Activated CD8-positive, alpha-beta memory T cell treated with anti-CD3 and anti-CD28 coated beads, Interleukin-2, amount 50 U/mL, for 1 hour (primary cell): ENCODE results near the gene SSH2.
"Not testable (repeated sequence)": the region's sequence is repeated elsewhere in the genome, so short reads cannot be mapped to it uniquely, and the experiment has no call there.

Experiments used
- DNase-seq: peaks from one replicate; pipeline ENCODE4 v3.0.0-alpha.2; 2020; ENCODE audit errors: extremely low read depth

SSH2 gene

DNA sequence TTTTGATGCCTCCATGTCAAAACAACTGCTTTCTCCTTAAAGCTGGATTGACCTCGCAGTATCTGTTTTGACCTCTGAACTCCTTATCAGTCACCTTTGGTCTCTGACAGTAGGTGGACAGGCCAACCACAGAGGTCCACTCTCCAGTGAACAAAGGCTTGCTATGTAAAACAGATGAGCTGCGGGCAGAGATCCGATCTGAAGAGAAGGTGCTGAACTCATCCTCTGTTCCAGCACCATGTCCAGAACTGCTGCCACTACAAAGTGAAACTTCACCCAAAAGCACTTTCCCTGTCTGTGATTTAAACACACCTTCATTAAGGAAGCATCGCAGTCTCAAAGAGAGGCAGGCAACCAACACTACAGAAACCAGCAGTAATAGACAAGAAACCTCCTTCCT lies 190.0 kb downstream of the SSH2 start:
- DNase-seq: no peak

DNA sequence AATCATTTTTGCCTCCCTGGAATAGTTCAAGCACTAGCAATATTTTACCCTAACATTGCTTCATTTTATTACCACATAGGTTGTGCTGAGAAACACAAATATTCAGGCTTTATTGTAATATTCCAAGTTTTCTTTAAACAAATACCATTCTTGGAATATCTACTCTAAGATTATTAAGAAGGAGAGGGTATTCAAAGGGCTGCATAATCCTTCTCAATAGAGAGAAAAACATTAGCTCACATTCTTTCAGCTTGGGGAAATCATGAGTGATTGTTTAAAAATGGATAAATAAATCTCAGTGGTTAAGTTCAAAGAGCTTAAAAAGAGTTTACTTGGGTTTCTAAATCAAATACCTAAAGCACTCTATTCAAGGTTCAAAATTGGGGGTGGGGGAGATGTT lies 195.4 kb downstream of the SSH2 start:
- no peak for DNase-seq

DNA sequence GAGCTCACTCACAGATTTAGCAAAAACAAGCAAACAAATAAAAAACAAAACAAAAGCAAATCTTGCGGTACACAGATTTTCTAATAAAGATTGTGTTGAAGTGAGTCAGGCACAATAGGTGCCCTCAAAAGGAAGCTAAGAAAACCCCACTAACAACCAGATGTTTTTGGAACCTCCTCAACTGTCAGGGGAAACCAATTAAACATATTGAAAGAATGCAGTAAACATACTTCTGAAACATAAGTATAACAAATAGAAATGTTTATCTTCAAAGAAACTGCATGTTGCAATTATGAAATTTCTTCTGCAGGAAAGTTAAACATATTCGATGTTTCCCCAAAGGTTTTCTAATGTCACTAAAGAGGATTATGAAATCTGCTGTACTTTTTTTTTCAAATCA lies 196.9 kb downstream of the SSH2 start:
- DNase-seq: no peak

DNA sequence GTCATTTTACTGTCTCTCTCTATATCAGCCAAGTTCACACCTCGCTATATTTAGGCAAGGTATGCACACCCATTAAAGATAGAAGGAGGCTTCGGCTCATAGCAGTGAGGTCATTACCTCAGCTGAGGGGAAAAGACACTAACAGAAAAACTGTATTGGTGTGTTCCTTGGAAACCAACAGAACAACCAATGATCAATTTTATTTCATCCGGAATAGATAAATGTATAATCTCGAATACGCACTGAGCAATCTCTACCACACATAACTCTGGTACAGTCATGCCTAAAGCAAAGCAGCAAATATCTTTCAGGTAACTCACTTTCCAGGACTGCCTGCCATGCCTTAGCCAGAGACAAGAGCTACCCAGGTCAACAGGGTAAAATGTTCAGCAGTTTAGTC lies 197.4 kb downstream of the SSH2 start:
- DNase-seq: no peak

DNA sequence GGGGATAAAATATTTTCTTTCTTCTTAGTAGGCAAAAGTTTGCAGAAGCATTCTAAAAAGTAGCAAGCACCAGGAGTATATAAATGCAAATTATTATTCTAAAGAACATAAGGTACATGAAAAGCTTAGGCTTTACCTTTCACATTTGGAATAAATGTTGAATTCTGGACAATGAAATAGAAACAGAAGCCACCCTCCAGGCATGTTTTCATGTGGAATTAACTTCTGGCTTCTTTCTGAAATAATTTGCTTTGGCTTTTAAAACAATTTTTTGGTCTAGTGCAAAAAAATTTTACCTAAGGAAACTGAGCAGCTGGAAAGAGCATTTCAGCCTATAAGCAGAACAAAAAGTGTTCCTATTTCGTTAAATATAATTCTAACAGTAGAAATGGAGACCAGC lies 197.8 kb downstream of the SSH2 start:
- DNase-seq: no peak

GRCh38 chr17:29731589-29731929 lies 198.5 kb downstream of the SSH2 start:
- DNase-seq: no peak

GRCh38 chr17:29728490-29728889 lies 201.5 kb downstream of the SSH2 start:
- no peak for DNase-seq

GRCh38 chr17:29726715-29727252 lies 203.2 kb downstream of the SSH2 start:
- no peak for DNase-seq

DNA sequence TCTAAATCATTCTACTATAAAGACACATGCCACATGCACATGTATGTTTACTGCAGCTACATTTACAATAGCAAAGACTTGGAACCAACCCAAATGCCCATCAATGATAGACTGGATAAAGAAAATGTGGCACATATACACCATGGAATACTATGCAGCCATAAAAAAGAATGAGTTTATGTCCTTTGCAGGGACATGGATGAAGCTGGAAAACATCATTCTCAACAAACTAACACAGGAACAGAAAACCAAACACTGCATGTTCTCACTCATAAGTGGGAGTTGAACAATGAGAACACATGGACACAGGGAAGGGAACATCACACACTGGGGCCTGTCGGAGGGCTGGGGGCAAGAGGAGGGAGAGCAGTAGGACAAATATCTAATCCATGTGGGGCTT lies 204.6 kb downstream of the SSH2 start:
- not testable (repeated sequence) for DNase-seq

DNA sequence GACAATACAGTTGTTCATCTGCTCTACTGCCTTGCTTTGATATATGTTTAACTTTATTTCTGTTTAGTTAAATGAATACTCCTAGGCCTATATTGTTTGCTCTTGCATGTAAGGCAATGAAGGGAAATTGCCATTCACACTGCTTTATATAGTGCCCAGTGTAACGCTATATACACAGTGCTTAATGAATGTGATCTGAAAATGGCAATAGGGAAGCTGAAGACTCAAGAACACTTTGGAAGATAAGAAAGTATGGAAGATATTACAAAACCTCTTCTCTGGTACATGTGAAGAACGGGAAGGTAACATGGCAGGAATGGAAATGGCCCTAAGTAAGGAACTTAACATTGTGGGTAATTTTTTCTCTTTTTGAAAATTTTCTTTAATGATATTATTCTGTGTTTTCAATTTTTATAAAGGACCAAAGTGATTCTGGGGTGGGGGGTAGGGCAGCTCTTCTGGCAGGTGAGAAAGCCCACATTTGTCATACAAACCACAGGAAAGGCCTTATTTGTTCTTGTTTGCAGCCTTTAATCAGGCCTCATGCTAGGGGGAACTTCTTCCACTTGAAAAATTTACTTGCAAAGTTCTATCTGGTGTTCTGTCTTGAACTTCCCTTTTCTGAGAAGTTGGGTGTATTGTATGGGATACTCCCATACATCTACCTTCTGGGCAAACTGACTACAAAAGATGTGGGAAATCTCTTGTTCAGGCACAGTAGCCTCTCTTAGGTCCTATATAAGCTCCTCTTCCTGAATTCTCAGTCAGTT lies 206.6 kb downstream of the SSH2 start:
- no peak for DNase-seq

DNA sequence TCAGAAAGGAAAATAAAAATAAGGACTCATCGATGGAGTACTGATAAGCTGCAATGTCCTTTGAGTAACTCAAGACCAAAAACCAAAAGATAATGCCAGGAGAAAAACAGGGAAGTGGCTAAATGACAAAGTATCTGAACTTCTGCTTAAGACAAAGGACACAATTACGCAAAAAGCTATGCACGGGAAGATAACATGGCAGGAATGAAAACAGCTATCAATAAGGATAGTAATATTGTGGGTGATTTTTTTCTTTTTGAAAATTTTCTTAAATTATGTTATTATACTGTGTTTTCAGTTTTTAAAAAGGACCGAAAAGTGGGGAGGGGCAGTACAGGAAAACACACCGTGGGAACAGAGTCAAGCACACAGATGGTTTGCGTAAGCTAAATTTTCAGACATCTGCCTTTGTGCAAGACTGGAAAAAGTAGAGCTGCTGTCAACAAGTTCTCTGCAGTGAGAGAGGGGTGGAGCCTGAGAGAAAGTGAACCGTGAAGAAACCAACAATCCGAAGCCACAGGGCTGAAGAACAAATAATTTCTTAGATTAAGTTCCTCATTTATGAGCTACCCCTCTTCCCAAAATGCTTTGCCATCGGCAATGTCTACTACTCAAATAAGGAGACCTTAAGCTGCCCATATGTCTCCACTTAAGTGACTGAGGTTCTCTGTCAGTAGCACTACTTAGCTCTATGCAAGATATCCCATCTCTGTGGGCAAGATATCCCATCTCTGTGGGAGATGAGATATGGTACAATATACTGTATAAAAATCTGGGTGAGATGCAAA lies 207.4 kb downstream of the SSH2 start:
- DNase-seq: peak; percentile 38

GRCh38 chr17:29720551-29720950 lies 209.5 kb downstream of the SSH2 start:
- DNase-seq: no peak

DNA sequence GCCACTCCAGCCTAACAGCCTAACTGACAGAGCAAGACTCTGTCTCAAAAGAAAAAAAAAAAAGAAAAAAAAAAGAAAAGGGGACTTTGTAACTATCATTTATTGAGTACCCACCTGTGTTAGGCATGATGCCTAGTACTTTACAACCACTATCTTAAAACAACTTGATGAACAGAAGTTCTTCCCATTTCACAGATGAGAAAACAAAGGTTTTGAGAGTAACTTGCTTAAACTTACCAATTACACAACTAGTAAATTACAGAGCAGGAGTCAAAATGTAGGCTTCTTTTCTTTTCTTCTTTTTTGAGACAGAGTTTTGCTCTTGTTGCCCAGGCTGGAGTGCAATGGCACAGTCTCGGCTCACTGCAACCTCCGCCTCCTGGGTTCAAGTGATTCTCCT lies 210.6 kb downstream of the SSH2 start:
- DNase-seq: no peak

GRCh38 chr17:29718446-29719039 lies 211.5 kb downstream of the SSH2 start:
- DNase-seq: no peak

GRCh38 chr17:29717817-29718216 lies 212.2 kb downstream of the SSH2 start:
- no peak for DNase-seq

GRCh38 chr17:29716566-29716965 lies 213.5 kb downstream of the SSH2 start:
- DNase-seq: no peak

- no peak for DNase-seq
Measured at GRCh38 chr17:29715680-29716079, 214.3 kb downstream of the SSH2 start.

DNA sequence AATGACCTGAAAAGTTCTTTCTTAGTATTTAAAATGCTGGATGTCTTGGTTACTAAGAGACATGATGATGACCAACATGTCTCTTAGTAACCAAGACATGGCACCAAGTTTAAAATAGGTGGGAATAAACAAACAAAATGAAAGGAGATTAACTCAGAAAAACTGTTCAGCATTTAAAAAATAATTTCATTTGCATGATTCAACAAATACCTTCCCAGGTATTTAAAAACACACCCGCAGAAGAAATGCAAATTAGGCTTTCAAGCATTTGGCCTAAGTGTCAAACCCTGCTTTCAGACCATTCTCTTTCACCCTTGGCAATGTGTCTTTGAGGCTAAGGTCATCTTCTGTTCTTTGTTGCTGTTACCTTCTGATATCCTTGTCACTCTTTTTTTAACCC lies 215.9 kb downstream of the SSH2 start:
- DNase-seq: no peak

DNA sequence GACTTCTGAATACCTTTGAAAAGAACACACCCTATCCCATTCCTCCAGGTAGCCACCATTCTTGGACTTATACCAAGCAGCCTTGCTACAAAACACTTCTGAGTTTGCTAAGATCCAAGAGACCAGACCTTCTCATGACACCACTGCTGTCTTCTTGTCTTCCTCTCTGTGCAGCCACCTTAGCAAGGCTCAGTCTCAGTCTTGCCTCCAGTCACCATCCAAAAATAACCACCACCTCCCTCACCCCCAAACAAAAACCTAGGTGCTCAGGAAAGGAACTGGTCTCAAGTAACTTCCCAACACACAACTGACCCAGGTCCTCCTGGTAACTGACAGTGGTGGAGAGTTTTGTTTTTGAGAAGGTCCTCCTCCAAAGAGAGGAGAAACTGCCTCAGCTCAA lies 216.4 kb downstream of the SSH2 start:
- no peak for DNase-seq

DNA sequence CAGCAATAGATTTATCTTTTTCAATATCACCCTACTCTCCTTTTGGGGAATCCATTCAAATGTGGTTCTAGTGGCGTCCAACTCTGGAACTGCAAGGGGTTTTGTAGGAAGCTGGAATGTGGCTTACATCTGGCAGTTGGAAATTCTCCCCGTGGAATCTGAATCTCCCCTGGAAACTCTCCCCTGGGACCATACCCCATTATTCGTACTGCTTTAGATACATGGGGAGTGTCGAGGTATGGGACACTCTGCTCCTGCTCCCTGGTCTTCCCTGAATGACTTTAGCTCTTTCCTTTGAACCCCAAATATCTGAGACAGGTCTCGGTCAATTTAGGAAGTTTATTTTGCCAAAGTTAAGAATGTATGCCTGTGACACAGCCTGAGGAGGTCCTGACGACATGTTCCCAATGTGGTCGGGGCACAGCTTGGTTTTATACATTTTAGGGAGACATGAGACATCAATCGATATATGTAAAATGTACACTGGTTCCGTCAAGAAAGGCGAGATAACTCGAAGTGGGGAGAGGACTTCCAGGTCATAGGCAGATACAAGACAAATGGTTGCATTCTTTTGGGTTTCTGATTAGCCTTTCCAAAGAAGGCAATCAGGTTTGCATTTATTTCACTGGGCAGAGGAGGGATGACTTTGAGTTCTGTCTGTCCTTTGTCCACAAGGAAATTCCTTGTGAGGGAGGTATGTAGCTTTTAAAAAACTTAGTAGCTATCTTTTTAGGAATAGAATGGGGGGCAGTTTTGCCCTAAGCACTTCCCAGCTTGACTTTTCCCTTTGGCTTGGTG lies 218.2 kb downstream of the SSH2 start:
- DNase-seq: no peak

DNA sequence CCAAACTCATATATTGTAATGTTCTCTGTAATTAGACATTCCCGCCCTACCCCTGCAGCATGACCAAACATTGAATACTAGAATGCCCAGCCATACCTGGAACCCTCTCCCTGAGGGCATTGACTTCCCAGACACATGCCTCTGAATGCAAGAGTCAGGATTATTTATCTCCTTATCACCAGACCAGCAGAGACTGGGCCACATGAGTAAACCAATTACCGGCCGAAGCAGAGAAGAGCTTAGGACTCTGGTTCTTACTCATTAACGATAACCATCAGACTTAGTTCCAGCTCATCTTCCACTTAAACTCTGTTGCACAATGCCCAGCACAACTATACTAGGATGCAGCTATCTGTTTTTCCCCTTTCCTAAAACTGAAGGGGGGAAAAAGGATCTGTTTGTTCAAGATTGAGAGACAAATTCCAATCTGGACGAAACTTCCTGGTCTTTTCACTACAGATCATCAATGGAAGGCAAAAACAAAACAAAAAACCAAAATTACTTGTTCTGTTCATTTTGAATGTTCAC lies 219.1 kb downstream of the SSH2 start:
- DNase-seq: no peak

- no peak for DNase-seq
Measured at GRCh38 chr17:29710520-29710884, 219.5 kb downstream of the SSH2 start.
